GM12865 (cell line): Measurements from ENCODE around the gene ETAA1.

ENCODE experiments used
- DNase-seq: peaks from one replicate; pipeline ENCODE4 v3.0.0; 2010; ENCODE audit warnings: low read depth
- H3K4me3 ChIP-seq: 2 replicates; pipeline ENCODE4 v1.5.1; 2011; ENCODE audit warnings: mild to moderate bottlenecking, low read depth, low read length, control low read depth
- CTCF ChIP-seq: IDR thresholded peaks from 2 replicates; pipeline ENCODE4 v1.5.1; 2011; ENCODE audit warnings: low read length, control low read depth, low read depth, inconsistent platforms; ENCODE audit not compliant: insufficient read depth; ENCODE audit errors: missing control alignments

Gene ETAA1

GRCh38 chr2:67397143-67397986 lies at the start of gene ETAA1:
TSS of gene ETAA1 (plus strand) at chr2:67397333. CDS start at chr2:67397449, 116 bp downstream.
- TF ChIP-seq CTCF = no peak
- DNase-seq = peak; percentile 95
- peak within 1 kb of the TSS; percentile 77 for H3K4me3 ChIP-seq

DNA sequence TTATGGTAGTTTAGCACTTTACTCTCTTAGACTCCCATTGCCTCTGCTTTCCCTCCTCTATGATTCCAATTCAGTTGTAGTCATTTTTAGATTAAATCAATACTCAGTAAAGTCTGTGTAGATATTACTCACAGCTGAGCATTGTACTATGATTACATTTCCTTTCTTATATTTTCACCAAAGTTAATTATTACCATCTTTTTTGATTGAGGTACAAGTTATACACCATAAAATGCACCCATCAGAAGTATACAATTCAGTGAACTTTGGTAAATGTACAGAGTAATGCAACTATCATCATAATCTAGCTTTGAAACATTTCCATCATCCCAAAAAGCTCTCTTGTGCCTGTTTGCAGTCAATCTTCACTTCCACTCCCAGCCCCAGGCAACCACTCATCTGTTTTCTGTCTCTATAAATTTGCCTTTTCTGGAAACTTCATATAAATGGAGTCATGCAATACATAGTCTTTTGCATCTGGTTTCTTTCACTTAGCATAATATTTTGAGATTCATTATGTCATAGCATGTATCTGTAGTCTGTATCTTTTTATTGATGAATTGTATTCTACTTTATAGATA lies 30.2 kb upstream of the ETAA1 start:
- no peak for TF ChIP-seq CTCF
- no peak for DNase-seq
- H3K4me3 ChIP-seq = no peak overlapping the region

- DNase-seq = no peak
- no peak overlapping the region for H3K4me3 ChIP-seq
- no peak for TF ChIP-seq CTCF
Observed at GRCh38 chr2:67374481-67374880, 22.7 kb upstream of the ETAA1 start.

GRCh38 chr2:67374949-67375348 lies 22.2 kb upstream of the ETAA1 start:
- no peak overlapping the region for H3K4me3 ChIP-seq
- no peak for DNase-seq
- TF ChIP-seq CTCF = no peak

DNA sequence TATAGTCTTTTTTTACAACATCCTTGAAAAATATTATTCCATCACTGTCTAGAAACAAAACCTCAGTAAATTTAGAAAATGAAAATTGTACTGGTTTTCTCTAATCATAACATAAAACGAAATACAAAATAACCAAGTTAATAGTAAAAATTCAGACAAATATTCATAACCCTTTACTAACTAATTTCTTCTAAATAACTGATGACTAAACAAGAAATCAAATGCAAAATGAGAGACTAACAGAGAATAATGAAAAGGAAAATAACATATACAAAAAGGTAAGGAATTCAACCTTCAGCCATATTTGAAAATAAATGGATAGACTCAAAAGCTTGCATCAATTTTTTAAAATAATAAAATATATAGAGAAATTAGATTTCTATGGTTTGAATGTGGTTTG lies 18.6 kb upstream of the ETAA1 start:
- no peak for DNase-seq
- TF ChIP-seq CTCF = no peak
- no peak overlapping the region for H3K4me3 ChIP-seq

DNA sequence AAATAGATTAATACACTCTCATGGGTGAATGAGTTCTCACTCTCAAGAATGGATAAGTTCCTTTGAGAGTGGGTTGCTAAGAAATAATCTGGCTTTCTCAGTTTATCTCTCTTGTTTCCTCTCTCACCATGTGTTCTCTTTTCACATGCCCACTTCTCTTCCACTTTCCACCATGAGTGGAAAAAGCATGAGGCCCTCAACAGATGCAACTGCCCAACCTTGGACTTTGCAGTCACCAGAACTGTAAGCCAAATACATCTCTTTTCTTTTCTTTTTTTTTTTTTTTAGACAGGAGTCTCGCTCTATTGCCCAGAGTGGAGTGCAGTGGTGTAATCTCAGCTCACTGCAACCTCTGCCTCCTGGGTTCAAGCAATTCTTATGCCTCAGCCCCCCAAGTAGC lies 18.1 kb upstream of the ETAA1 start:
- no peak for TF ChIP-seq CTCF
- H3K4me3 ChIP-seq = no peak overlapping the region
- DNase-seq = no peak
